HL-60/S4 treated with retinoic acid at 250 ng/mL for 4 days and 3 days (cell line): ENCODE results near the gene ATXN7L1.

Source experiments
- in situ Hi-C: fragments of 300-500 bp; cut with MboI; formaldehyde crosslinking; loops from 2 replicates; pipeline ENCODE4 v1.7.0; 2022; ENCODE audit warnings: low sequenced_read_pairs

Gene ATXN7L1, protein sequence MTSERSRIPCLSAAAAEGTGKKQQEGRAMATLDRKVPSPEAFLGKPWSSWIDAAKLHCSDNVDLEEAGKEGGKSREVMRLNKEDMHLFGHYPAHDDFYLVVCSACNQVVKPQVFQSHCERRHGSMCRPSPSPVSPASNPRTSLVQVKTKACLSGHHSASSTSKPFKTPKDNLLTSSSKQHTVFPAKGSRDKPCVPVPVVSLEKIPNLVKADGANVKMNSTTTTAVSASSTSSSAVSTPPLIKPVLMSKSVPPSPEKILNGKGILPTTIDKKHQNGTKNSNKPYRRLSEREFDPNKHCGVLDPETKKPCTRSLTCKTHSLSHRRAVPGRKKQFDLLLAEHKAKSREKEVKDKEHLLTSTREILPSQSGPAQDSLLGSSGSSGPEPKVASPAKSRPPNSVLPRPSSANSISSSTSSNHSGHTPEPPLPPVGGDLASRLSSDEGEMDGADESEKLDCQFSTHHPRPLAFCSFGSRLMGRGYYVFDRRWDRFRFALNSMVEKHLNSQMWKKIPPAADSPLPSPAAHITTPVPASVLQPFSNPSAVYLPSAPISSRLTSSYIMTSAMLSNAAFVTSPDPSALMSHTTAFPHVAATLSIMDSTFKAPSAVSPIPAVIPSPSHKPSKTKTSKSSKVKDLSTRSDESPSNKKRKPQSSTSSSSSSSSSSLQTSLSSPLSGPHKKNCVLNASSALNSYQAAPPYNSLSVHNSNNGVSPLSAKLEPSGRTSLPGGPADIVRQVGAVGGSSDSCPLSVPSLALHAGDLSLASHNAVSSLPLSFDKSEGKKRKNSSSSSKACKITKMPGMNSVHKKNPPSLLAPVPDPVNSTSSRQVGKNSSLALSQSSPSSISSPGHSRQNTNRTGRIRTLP

DNA sequence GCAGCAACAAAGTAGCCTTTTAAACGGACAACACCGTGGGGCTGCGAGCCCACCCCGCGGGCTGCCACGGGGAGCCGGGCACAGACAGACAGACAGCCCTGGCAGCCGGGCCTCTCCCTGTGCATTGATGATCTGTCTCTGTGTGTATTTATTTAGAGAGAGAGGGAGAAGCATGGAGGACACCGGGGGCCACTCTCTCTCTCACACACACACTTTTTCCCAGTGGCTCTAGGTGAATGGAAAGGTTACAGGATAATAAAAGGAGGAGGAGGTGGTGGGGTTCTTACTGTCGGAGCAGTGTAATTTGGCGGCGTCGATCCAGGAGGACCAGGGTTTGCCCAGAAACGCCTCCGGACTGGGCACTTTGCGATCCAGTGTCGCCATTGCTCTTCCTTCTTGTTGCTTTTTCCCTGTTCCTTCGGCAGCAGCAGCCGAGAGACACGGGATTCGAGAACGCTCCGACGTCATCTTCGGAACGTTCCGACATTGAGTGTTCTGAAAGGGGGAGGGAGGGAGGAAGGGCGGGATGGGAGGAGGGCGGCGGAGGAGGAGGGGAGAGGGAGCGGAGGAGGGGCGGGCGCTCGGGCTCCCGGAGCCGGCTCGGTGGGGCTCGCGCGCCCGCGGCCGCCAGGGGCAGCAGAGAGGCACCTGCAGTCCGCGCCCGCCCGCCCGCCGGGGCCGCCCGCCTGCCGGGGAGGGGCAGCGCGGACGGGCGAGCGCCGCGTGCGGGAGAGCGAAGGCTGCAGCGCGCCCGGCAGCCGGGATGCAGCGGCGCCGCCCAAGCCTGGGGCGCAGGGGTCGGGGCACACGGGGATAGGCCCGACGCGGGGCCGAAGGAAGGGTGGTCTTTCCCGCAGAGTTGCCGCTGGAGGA is at the start of gene ATXN7L1:
Gene ATXN7L1, minus strand, starts transcription at position 509 of the 873 bp plus-strand sequence. Its CDS starts 41 bp downstream, at position 468.
- in situ Hi-C loops = no loop called here

DNA sequence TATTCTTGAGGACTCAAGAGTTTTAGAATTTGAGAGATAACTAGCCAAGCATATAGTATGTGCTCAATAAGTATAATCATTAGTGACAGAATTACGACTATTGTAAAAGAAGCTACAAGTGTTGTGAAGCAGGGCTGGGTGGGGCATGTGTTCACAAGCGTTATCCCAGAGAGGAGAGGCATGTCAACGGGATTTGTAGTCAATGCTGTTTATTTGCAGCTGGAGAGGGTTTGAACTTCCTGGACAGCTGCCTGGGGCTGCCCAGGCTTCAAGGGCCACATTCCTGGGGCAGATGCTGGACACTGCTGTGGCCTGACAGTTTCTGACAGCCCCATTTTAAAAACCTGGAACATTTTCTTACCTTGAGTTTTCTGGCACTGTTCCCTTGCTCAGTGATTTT is 49.7 kb upstream of the ATXN7L1 start:
- in situ Hi-C loops = no loop called here

DNA sequence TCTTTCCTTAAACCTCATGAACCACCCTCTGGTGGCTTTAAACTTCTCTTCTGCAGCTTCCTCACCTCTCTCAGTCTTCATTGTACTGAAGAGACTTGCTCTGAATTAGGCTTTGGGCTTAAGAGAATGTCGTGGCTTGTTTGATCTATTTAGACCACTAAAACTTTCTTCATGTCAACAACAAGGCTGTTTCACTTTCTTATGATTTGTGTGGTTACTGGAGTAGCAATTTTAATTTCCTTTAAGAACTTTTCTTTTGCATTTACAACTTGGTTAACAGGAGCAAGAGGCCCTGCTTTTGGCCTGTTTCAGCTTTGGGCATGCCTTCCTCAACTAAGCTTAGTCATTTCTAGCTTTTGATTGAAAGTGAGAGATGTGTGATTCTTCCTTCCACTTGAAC is 48.5 kb upstream of the ATXN7L1 start:
- in situ Hi-C loops = no loop called here

DNA sequence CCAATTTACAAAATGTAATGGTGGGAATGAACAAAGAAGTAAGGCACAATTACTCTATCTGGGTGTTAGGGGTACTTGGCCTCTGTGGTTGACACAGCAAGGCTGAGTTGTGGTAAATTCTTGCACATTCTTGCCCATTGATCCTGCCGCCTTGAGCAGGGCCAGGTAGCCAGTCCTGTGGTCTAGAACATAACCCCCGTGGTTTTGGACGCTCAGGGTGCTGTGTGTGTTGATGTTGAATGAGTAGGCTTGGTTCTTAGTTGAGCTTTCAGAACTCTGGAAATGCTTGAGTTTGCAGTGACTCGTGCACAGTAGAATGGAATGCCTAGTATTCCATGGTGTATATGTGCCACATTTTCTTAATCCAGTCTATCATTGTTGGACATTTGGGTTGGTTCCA is 44.4 kb upstream of the ATXN7L1 start:
- in situ Hi-C loops = no loop called here

DNA sequence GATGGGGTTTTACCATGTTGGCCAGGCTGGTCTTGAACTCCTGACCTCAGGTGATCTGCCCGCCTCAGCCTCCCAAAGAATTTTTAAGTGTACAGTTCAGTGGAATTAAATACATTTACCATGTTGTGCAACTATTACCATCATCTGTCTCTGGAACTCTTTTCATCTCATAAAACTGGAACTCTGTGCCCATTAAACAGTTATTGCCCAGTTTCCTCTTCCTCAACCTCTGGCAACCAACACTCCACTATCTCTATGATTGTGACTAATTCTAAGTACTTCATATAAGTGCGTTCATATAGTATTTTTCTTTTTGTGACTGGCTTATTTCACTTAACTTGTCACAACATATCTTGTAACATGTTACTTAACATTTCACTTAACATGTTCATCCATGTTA is 41.3 kb upstream of the ATXN7L1 start:
- in situ Hi-C loops = no loop called here

DNA sequence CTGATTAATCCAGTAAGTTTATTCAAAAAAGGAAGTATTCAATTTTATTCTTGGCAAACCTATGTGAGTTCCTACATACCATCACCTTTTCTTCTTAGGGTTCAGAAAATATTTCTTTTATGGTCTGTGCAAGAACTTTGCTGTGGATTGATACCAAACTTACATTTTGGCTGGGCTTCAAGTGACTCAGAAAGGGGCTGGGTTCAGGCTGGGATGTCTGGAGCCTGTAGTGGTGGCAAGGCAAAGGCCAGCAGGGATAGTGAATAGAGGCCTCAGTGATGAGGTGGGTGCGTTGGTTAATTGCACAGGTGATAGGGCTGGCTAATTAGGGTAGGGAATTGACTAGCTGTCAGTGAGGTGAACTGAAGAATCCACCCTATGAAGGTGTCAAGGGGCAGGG is 40.2 kb upstream of the ATXN7L1 start:
- in situ Hi-C loops = no loop called here

DNA sequence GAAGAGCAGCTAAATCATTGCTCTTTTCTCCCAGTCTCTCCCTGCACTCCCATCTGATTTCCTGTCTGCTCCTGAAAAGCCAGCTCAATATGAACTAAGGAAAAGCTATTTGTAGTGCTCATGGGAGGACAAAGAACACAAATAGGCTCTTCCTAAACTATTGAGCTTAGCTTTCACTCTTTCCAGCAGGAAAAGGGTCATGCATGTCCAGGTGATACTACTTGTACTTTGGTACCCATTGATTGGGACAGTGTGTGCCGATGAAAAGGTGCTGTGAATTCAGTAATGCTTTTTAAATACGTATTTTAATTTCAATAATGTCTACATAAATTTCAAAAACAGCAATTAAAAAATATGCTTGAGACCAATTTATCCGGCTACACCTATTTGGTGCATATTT is 37.5 kb upstream of the ATXN7L1 start:
- in situ Hi-C loops = no loop called here

DNA sequence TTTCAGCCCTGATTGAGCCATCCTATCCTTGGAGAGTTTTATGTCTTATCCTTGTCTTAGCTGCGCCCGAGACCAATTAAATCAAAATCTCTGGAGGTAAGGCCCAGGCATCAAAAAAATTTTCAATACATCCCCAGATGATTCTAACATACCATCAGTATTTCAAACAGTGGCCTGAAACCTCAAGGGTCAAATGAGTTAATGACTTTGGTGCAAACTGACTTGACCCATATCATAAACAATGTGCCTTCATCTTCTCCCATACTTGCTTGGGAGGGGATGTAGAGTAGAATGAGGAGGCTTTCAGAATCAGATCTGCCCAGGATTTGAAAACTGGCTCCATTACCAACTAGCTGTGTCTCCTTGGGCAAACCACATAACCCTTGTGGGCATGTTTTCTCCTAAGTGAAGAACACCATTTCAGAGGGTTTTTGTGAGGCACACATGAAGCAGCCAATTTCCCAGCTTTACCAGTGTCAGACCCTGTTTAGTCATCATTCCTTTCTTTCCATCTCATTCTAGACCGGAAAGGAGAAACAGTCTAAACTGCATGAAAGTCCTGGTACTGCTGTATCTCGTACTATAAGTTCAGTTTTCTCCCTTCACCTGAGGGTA is 35.7 kb upstream of the ATXN7L1 start:
- in situ Hi-C loops = no loop called here

DNA sequence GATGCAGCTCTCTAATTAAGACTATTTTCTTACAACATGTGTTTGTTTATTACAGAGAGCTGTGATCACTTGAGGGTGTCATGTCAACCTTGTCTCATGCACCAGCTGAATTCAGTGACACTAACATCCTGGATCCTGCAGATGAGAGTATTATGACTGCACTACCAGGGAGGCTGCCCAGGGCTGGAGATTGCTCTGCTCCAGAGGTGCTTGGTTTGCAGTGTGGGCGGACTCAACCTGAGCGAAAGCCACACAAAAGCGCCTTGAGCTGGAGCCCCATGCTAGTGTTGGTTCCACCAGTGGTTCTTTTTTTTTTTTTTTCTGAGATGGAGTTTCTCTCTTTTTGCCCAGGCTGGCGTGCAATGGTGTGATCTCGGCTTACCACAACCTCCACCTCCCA is 33.8 kb upstream of the ATXN7L1 start:
- in situ Hi-C loops = no loop called here

DNA sequence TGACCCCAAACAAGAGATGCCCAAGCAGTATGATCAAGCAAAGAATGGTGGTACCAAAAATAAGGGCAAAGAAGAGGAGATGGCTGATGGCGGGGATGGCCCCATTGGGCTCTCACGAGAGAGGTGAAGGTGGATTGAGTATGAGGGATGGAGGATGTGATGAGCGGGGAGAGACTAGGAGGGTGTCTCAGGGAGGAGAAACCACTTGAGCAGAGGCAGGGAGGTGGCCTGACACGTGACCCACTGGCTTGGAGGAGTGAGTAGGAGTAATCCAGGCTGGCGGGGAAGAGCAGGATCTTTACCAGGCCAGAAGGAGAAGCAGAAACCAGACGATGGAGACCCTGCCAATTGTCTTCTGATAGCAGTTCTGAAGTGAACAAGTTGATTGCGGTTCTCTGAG is 33.3 kb upstream of the ATXN7L1 start:
- in situ Hi-C loops = no loop called here

DNA sequence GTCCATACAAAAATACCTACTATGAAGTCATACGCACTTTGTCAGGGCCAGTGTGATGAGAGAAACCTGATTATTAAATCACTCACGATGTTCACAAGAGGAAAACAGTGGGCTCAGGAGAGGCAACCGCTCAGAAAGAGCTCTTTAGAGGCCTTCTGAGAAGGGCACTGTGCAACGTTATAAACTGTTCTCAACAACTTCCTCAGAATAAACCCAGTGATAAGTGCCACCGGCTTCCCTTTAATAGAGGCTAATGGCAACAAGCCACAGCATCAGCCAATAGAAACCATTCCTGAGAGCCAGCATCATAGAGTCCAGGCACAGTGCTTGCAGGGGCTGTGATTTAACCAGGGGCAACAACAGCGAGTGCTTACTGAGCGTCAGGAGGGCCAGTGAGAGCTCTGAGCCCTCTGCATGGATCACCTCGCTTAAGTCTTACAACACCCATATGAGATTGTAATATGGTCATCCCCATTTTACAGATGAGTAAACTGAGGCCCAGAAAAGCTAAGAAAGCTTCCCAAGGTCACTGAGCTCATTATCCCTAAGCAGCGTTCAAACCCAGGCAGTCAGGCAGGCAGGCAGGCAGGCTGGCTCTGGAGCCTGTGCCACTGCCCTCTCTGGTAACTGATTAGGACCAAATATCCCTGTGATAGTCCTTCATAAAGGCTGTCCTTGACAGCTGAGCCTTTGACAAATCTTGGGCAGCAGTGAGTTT is 30.9 kb upstream of the ATXN7L1 start:
- in situ Hi-C loops = no loop called here

DNA sequence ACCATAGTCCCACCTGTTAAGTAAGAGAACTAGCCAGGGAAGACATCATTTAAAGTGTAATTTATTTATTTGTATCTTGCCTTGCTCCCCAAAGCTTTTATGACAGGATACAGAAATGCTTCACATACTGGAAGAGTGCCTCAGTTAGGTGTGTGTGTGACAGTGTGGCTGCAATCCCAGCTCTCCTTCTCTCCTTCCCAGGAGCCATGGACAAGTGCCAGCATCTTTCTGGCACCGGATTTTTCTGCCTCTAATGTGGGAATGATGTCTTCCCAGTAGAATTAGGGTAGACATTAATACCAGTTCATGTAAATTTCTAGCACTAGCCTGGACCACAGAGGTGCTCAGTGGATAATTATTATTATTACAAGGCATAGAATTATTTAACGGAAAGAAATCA is 30.3 kb upstream of the ATXN7L1 start:
- in situ Hi-C loops = no loop called here

DNA sequence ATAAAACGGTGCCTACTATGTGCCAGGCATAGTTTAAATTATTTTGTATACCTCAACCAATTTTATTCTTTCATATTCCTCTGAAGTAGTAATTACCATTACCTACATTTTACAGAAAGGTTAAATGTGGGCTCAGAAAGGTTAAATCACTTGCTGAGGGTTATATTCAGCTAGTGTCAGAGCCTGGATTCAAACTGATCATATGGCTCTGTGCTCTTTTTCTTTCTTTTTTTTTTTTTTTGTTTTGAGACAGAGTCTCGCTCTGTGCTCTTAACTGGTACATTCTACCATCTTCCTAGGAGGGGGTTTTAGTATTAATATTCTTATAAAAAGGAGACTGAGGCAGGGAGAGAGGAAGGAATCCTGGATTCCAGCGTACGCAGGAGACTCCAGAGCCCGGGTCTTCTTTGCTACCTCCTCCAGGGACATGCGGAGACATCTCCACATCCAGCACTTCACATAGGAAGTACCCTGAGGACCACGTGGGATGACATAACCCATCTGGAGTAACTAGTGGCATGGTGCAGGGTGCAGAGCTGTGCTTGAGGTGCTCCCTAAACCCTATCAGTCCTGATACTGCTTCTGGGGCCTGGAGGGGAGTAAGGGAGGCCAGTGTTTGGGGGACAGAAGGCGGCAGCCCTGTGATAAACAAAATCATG is 29.6 kb upstream of the ATXN7L1 start:
- in situ Hi-C loops = no loop called here

DNA sequence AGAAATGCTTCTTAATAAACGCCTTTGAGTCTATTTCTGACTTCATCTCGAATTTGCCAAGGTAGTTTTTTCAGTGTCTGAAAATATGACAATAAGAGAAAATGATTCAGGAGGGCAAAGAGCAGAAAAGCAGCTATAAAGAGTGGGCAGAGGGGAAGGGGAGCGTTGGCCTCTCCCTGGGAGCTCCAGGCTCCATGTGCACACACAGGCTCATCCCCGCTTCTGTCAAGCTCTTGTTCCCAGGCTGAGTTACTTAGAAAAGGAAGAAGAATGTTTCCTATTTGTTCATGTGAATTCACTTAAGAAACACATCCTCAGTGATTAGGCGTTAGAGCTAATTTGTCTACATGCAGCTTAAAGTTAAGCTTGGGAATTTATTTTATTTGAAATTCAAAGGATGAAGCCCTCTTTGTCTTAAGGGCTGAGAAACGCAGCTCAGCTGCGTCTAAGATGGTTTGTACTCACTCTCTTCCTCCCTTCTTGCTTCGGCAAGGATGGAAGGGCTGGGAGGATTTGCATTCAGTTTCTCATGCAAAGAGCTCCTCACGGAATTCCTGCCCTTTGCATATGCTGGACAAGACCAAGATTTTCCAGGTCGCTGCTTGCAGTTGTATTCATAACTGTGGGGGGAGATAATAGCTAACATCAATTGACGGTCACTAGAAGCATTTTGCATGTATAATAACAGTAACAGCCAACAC is 29.0 kb upstream of the ATXN7L1 start:
- in situ Hi-C loops = no loop called here

DNA sequence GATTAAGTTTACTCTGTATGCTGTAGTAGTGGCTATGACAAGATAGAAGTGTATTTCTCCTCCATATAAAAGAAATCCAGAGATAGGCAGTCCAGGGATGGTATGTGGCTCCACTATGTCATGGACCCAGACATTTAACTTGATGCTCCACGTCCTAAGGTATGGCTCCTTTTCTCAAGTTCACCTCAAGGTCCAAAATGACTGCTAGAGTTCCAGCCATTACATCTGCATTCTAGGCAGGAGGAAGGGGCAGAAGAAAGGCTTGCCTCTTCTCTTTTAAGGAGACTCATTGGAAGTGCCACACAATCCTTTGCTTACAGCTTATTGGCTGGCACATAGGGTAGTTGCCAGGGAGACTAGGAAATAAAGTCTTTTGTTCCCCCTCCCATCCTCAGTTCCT is 27.7 kb upstream of the ATXN7L1 start:
- in situ Hi-C loops = no loop called here

DNA sequence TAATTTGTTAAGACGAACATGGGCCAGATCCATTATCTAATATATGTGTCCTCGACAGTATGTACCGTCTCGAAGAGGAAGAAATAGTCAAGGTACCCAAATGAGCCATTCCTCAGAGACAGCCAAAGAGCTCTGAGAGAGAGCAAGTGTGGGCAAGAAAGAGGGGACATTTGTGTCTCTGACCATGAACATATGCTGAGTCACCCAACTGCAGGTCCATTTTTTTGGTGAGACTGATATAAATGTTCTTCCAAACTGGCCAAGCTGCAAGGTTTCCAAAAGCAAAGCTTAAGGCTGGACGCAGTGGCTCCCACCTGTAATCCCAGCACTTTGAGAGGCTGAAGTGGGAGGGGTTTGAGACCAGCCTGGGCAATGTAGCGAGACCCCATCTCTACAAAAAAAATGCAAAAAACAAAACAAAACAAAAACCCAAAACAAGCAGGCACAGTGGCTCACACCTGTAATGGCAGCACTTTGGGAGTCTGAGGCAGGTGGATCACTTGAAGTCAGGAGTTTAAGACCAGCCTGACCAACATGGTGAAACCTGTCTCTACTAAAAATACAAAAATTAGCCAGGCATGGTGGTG is 26.0 kb upstream of the ATXN7L1 start:
- in situ Hi-C loops = no loop called here

DNA sequence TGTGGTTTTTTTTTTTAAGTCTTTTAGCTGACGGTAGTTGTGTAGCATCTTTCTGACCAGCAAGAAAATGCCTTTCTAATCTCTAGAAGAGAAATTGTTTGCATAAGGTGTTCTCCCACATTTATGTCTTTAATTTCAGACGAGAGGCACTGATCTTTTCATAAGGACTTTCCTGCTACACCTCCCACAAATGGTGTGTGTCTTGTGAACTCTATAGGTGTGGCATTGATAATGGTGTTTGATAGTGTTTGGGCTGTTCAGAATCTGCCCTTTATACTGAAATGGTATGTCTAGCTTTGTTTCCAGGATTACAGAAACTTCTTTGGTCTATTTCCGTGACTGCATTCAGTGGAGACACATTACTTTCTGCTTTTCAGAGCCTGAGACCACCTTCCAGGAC is 21.6 kb upstream of the ATXN7L1 start:
- in situ Hi-C loops = no loop called here

DNA sequence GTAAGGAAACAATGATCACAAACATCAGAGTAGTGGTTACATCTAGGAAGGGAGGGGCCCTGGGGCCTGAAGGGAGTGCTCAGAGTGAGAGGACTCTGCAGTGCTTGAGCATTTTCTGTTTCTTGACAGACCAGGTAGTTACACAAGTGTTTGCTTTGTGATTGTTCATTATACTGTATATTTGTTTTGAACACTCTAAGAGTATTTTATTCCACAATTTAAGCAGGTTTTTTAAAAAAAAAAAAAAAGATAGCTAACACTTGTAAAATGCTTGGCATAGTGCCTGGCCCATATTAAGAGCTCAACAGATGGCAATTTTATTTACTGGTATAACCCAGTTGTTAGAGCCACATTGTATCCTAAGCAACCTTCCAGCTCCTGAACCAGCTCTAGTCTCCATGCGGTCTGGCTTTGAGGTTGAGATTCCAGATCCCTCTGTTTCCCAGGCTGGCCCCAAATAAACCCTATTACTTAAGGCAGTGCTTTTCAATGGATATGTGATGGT is 20.1 kb upstream of the ATXN7L1 start:
- in situ Hi-C loops = no loop called here
